ENCODE results near the gene SP1. TPM values are rescaled to one million over a fixed set of nuclear protein-coding genes. Genes with fewer than 3 reads are reported as not detected.
"Not testable (repeated sequence)": the region's sequence is repeated elsewhere in the genome, so short reads cannot be mapped to it uniquely, and the experiment has no call there.

Gene SP1
- total and polyA plus RNA-seq, 2 of the 4 experiments (the other 2 are of a cell fraction) = 19.7 to 53.6 TPM

GRCh38 chr12:53330671-53331070 lies 49.3 kb upstream of the SP1 start:
- H3K9ac ChIP-seq (ENCODE audit: low read depth, low read length) = no peak overlapping the region
- no peaks in the 10 kb centered on the region for H3K4me1 ChIP-seq (ENCODE audit: control insufficient read depth, insufficient read depth, low read length)
- H3K9me1 ChIP-seq (ENCODE audit: insufficient read depth, low read length) = peaks cover 6% of the 10 kb centered on the region; the same call in 1 of the 2 replicates
- H2BK15ac ChIP-seq (ENCODE audit: low read depth, low read length) = no peak overlapping the region
- no peak overlapping the region for H3K18ac ChIP-seq (ENCODE audit: low read depth, low read length)
- H4K8ac ChIP-seq (ENCODE audit: low read depth in 2 of 2, low read length in 2 of 2) = no peak overlapping the region
- intact Hi-C loops (cut with micrococcal nuclease) (no loop called here), dilution Hi-C loops (cut with HindIII; ENCODE audit: low sequenced_read_pairs, unreplicated experiment) (no loop called here), in situ Hi-C loops (cut with MboI; ENCODE audit: low sequenced_read_pairs) (no loop called here)
- H4K20me1 ChIP-seq (ENCODE audit: insufficient read depth, low read length) = no peaks in the 10 kb centered on the region
- ATAC-seq (ENCODE audit: low read depth) = no peak
- H3K27ac ChIP-seq (ENCODE audit: insufficient read depth, low read length) = no peak overlapping the region
- CTCF ChIA-PET = interaction anchor here (0.5 to 1.3 kb wide), 2 partner anchors 10 to 74 kb away, joined by 3 to 5 read pairs; partner anchors contain the start of gene AAAS
- no peak overlapping the region for H3K4me2 ChIP-seq (ENCODE audit: low read depth, low read length)
- peaks cover 54% of the 10 kb centered on the region for H3K27me3 ChIP-seq (ENCODE audit: control insufficient read depth, insufficient read depth, low read length)
- no peaks in the 10 kb centered on the region for H3K9me3 ChIP-seq (ENCODE audit: control insufficient read depth, insufficient read depth, low read length)
- DNase-seq = no peak
- no peak overlapping the region for H2BK5ac ChIP-seq (ENCODE audit: low read depth, low read length, poor library complexity, severe bottlenecking)
- TF ChIP-seq MAFK (IDR thresholded peaks at IDR 0.05; ENCODE audit: low read depth, low read length) (no peak), CHD1 (IDR thresholded peaks at IDR 0.05; ENCODE audit: low read depth, low read length) (no peak), ELK1 (IDR thresholded peaks at IDR 0.05; ENCODE audit: borderline replicate concordance, low read depth, low read length) (no peak)
- H4K5ac ChIP-seq (ENCODE audit: low read depth, low read length) = no peak overlapping the region
- WGBS, 2 experiments (ENCODE audit: extremely low coverage in 2 of 2, insufficient read length in 1 of 2) = 67% methylated on average over 1 of the region's 5 CpGs; no CpG with 5 or more reads in 1 of the 2 experiments
- H3K79me1 ChIP-seq (ENCODE audit: low read depth in 1 of 2, low read length in 2 of 2) = no peaks in the 10 kb centered on the region
- H3K36me3 ChIP-seq (ENCODE audit: control insufficient read depth, insufficient read depth, low read length) = no peaks in the 10 kb centered on the region
- H2AK9ac ChIP-seq (replicated peaks; ENCODE audit: low read depth, low read length, poor library complexity) = no peak overlapping the region
- BruUV-seq (replicated peaks) = no TSS peak
- no peak overlapping the region for H2BK120ac ChIP-seq (ENCODE audit: low read depth, low read length)
- 0 out of 2 replicates have a peak overlapping the region, but pooled peaks have one; percentile 49 for H3K23ac ChIP-seq (ENCODE audit: low read depth, low read length)
- H2AFZ ChIP-seq (replicated peaks; ENCODE audit: low read length, poor library complexity) = peak overlapping the region; percentile 32
- no peak overlapping the region for H3K56ac ChIP-seq (ENCODE audit: extremely low read depth, insufficient read depth, low read length)
- no peak overlapping the region for H3K4me3 ChIP-seq (ENCODE audit: insufficient read depth, low read depth, low read length)
- POLR2A ChIA-PET (ENCODE audit: unreplicated experiment) = interaction anchor here (0.6 kb wide), 1 partner anchor 31 kb away, joined by 3 read pairs; the partner anchor contains the start of gene MYG1
- no peak overlapping the region for H3K4ac ChIP-seq (ENCODE audit: low read depth, low read length)
- no peak overlapping the region for H2BK20ac ChIP-seq (ENCODE audit: low read depth, low read length)
- no peak overlapping the region for H2AK5ac ChIP-seq (ENCODE audit: low read depth, low read length)
- H3K14ac ChIP-seq (replicated peaks; ENCODE audit: low read depth, low read length) = no peak overlapping the region
- no peak overlapping the region for H4K91ac ChIP-seq (ENCODE audit: insufficient read depth, low read depth, low read length)

GRCh38 chr12:53332339-53332738 lies 47.6 kb upstream of the SP1 start:
- in situ Hi-C loops (cut with MboI; ENCODE audit: low sequenced_read_pairs); H3K4me3 ChIP-seq (ENCODE audit: insufficient read depth, low read depth, low read length); H3K14ac ChIP-seq (replicated peaks; ENCODE audit: low read depth, low read length); H3K79me1 ChIP-seq (ENCODE audit: low read depth in 1 of 2, low read length in 2 of 2); H2AK9ac ChIP-seq (replicated peaks; ENCODE audit: low read depth, low read length, poor library complexity); H3K4me1 ChIP-seq (ENCODE audit: control insufficient read depth, insufficient read depth, low read length); H3K23ac ChIP-seq (ENCODE audit: low read depth, low read length); H4K91ac ChIP-seq (ENCODE audit: insufficient read depth, low read depth, low read length); H3K4ac ChIP-seq (ENCODE audit: low read depth, low read length); dilution Hi-C loops (cut with HindIII; ENCODE audit: low sequenced_read_pairs, unreplicated experiment); H4K5ac ChIP-seq (ENCODE audit: low read depth, low read length); H2BK15ac ChIP-seq (ENCODE audit: low read depth, low read length); H3K27ac ChIP-seq (ENCODE audit: insufficient read depth, low read length); H2AK5ac ChIP-seq (ENCODE audit: low read depth, low read length); intact Hi-C loops (cut with micrococcal nuclease); ATAC-seq (ENCODE audit: low read depth); POLR2A ChIA-PET (ENCODE audit: unreplicated experiment); H2BK20ac ChIP-seq (ENCODE audit: low read depth, low read length); H4K20me1 ChIP-seq (ENCODE audit: insufficient read depth, low read length); BruUV-seq (replicated peaks); H3K9me3 ChIP-seq (ENCODE audit: control insufficient read depth, insufficient read depth, low read length); H3K18ac ChIP-seq (ENCODE audit: low read depth, low read length); H3K9ac ChIP-seq (ENCODE audit: low read depth, low read length); H3K36me3 ChIP-seq (ENCODE audit: control insufficient read depth, insufficient read depth, low read length); H2BK120ac ChIP-seq (ENCODE audit: low read depth, low read length); H3K9me1 ChIP-seq (ENCODE audit: insufficient read depth, low read length); H3K56ac ChIP-seq (ENCODE audit: extremely low read depth, insufficient read depth, low read length); H3K4me2 ChIP-seq (ENCODE audit: low read depth, low read length); H2BK5ac ChIP-seq (ENCODE audit: low read depth, low read length, poor library complexity, severe bottlenecking); H4K8ac ChIP-seq (ENCODE audit: low read depth in 2 of 2, low read length in 2 of 2); DNase-seq; H2AFZ ChIP-seq (replicated peaks; ENCODE audit: low read length, poor library complexity): not testable (repeated sequence)
- peaks cover 70% of the 10 kb centered on the region for H3K27me3 ChIP-seq (ENCODE audit: control insufficient read depth, insufficient read depth, low read length)
- CTCF ChIA-PET = interaction anchor here (1.5 kb wide), 1 partner anchor 13 kb away, joined by 4 read pairs; no protein-coding TSS in a partner anchor

Data from IMR-90 (cell line).